OCI-LY7 (cell line): ENCODE data around the gene COL13A1. TPM values are rescaled to one million over a fixed set of nuclear protein-coding genes. Genes with fewer than 3 reads are reported as not detected.

Source experiments
- BruUV-seq: library from RNA; stranded (reverse); fragments of 400-500 nt; replicated peaks from 2 replicates; lab custom pipeline; 2021; lab: Mats Ljungman, UMichigan
- CTCF ChIA-PET: fragments of 300-600 bp; sonication (Branson Sonifier 250); formaldehyde crosslinking; loops from one replicate; lab custom pipeline; 2022; ENCODE audit warnings: antibody characterized with exemption; ENCODE audit not compliant: unreplicated experiment; lab: Charles Lee
- POLR2A ChIA-PET: fragments of 300-600 bp; sonication (Branson Sonifier 250); formaldehyde crosslinking; loops from one replicate; lab custom pipeline; 2022; ENCODE audit warnings: antibody characterized with exemption; lab: Charles Lee
- DNase-seq: peaks from one replicate; pipeline ENCODE4 v3.0.0-alpha.2; 2015; ENCODE audit warnings: low spot score
- H2AFZ ChIP-seq: fragments of 200-600 bp; sonication (generic), shearing (Covaris generic); 2 replicates; pipeline ENCODE4 v1.6.1; 2014; ENCODE audit warnings: mild to moderate bottlenecking, antibody characterized with exemption, low read length, moderate library complexity
- H3K27ac ChIP-seq: fragments of 200-600 bp; sonication (generic); 2 replicates; pipeline ENCODE4 v1.5.1; 2014; ENCODE audit warnings: mixed run types, low read depth, mild to moderate bottlenecking, moderate library complexity, low read length, inconsistent platforms; ENCODE audit not compliant: poor library complexity, severe bottlenecking
- H3K36me3 ChIP-seq: fragments of 200-600 bp; sonication (generic); 2 replicates; pipeline ENCODE4 v1.6.1; 2014; ENCODE audit warnings: mild to moderate bottlenecking, antibody characterized with exemption, low read length, moderate library complexity, mixed read lengths; ENCODE audit not compliant: insufficient read depth
- H3K4me1 ChIP-seq: fragments of 200-600 bp; sonication (generic); 2 replicates; pipeline ENCODE4 v1.5.1; 2014; ENCODE audit warnings: mild to moderate bottlenecking, low read length; ENCODE audit not compliant: insufficient read depth, poor library complexity, severe bottlenecking
- H3K4me2 ChIP-seq: fragments of 200-600 bp; sonication (generic); 2 replicates; pipeline ENCODE4 v1.6.1; 2014; ENCODE audit warnings: mild to moderate bottlenecking, low read length
- H3K4me3 ChIP-seq: fragments of 200-600 bp; sonication (generic); 2 replicates; pipeline ENCODE4 v1.5.1; 2014; ENCODE audit warnings: mild to moderate bottlenecking, low read depth, low read length; ENCODE audit not compliant: poor library complexity, severe bottlenecking
- H3K79me2 ChIP-seq: fragments of 200-600 bp; sonication (generic); 2 replicates; pipeline ENCODE4 v1.6.1; 2016; ENCODE audit warnings: low read depth, mild to moderate bottlenecking, low read length, moderate library complexity, mixed read lengths; ENCODE audit not compliant: insufficient read depth
- H3K9me2 ChIP-seq: fragments of 200-600 bp; sonication (generic); 2 replicates; pipeline ENCODE4 v1.6.1; 2016; ENCODE audit warnings: mild to moderate bottlenecking, low read length, mixed read lengths; ENCODE audit not compliant: insufficient read depth
- H3K9me3 ChIP-seq: fragments of 200-600 bp; sonication (generic); 2 replicates; pipeline ENCODE4 v1.6.1; 2014; ENCODE audit warnings: mild to moderate bottlenecking, mixed run types, low read length, mixed read lengths
- H4K20me1 ChIP-seq: fragments of 200-600 bp; sonication (generic); 2 replicates; pipeline ENCODE4 v1.6.1; 2014; ENCODE audit warnings: mild to moderate bottlenecking, antibody characterized with exemption, low read length, moderate library complexity, mixed read lengths; ENCODE audit not compliant: insufficient read depth
- CTCF ChIP-seq: fragments of 200-600 bp; sonication (generic); conservative IDR thresholded peaks from 2 replicates; pipeline ENCODE4 v1.5.1; 2014; ENCODE audit warnings: mild to moderate bottlenecking, antibody characterized with exemption, low read length, moderate library complexity, mixed read lengths
- EZH2phosphoT487 ChIP-seq: fragments of 200-600 bp; sonication (generic); IDR thresholded peaks from 2 replicates; pipeline ENCODE4 v1.6.1; 2018; ENCODE audit warnings: low read depth, borderline replicate concordance, mild to moderate bottlenecking, mixed run types, antibody characterized with exemption, low read length, moderate library complexity, mixed read lengths
- intact Hi-C: fragments of 100-400 bp; cut with micrococcal nuclease; formaldehyde crosslinking; loops from one replicate; pipeline ENCODE4 v1.10.0; 2022; ENCODE audit not compliant: unreplicated experiment
- total RNA-seq, 2 experiments: library from RNA; depleted of rRNA in 1 of 2; stranded (reverse); fragments of >200 nt in 1 of 2; shearing (Covaris generic) in 1 of 2; gene quantifications; 2 replicates each; pipeline ENCODE4 v1.2.3, GENCODE V29; 2014 to 2022

COL13A1 gene
- total RNA-seq, 2 experiments from 2014 or later = 0.06 TPM; not detected in 1

DNA sequence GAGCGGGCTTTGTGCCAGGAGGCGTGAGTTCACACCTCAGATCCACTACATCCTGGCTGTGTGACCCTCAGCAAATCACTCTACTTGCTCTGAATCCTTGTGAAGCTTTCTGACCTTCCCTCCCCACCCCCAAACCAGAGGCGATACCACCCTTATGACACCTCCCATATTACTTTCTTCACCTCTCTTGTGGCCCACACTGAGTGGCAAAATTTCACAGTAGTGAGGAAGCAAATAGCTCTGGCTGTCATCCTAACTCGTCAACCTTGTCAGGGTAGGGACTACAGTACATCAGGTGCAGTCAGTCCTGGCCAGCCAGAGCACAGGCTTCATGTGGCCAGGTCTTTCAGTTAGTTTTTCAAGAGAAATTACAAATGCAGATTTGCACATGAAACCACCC, 19.1 kb downstream of the COL13A1 start:
- POLR2A ChIA-PET = interaction anchor here (1.2 kb wide), 1 partner anchor 16 kb away, joined by 3 read pairs; no protein-coding TSS in a partner anchor

GRCh38 chr10:69825604-69826003, 23.9 kb downstream of the COL13A1 start:
- Histone ChIP-seq H3K9me3 (no peaks in the 10 kb centered on the region), H4K20me1 (no peaks in the 10 kb centered on the region), H3K4me2 (no peak overlapping the region), H3K4me1 (no peaks in the 10 kb centered on the region), H3K36me3 (no peaks in the 10 kb centered on the region), H3K79me2 (no peaks in the 10 kb centered on the region), H3K4me3 (no peak overlapping the region), H3K9me2 (no peaks in the 10 kb centered on the region), H2AFZ (no peak overlapping the region), H3K27ac (no peak overlapping the region)
- intact Hi-C loops = no loop called here
- POLR2A ChIA-PET = no interaction called here
- CTCF ChIA-PET = no interaction called here
- DNase-seq = no peak
- no peak for TF ChIP-seq EZH2phosphoT487
- BruUV-seq = no TSS peak

More for the DNA sequence above, 19.1 kb downstream of the COL13A1 start:
- Histone ChIP-seq H3K9me3 (no peaks in the 10 kb centered on the region), H3K4me1 (no peaks in the 10 kb centered on the region), H3K4me2 (no peak overlapping the region), H2AFZ (no peak overlapping the region), H3K9me2 (no peaks in the 10 kb centered on the region), H3K79me2 (no peaks in the 10 kb centered on the region), H4K20me1 (no peaks in the 10 kb centered on the region), H3K4me3 (no peak overlapping the region), H3K36me3 (no peaks in the 10 kb centered on the region), H3K27ac (no peak overlapping the region)
- CTCF ChIA-PET = interaction anchor here (1.0 kb wide), 1 partner anchor 94 kb away, joined by 3 read pairs; no protein-coding TSS in a partner anchor
- BruUV-seq = no TSS peak
- DNase-seq = no peak
- intact Hi-C loops = no loop called here
- TF ChIP-seq CTCF (no peak), EZH2phosphoT487 (no peak)

DNA sequence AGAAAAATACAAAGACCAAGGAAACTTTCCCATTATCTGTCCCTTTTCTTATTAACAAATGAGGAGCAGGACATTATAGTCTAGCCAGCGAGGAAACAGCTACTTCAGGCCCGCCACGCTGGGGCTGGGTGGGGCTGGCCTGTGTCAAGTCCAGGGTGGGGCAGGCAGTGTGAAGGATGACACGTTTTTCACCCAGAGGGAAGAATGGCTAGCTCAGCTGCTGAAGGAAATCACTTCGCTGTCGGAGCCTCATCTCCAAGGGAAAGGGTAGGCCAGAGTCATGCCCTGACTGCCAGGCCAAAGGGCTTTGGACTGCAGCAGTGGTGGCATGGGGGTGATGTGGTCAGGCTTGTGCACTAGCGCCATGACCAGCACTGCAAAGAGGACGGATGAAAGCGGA, 24.4 kb downstream of the COL13A1 start:
- H3K27ac ChIP-seq = no peak overlapping the region
- no peak overlapping the region for H3K4me2 ChIP-seq
- no peaks in the 10 kb centered on the region for H4K20me1 ChIP-seq
- CTCF ChIA-PET = no interaction called here
- intact Hi-C loops = no loop called here
- no peak for TF ChIP-seq EZH2phosphoT487
- no peak for TF ChIP-seq CTCF
- POLR2A ChIA-PET = no interaction called here
- BruUV-seq = no TSS peak
- H3K9me2 ChIP-seq = no peaks in the 10 kb centered on the region
- H3K36me3 ChIP-seq = no peaks in the 10 kb centered on the region
- H3K79me2 ChIP-seq = no peaks in the 10 kb centered on the region
- DNase-seq = no peak
- no peak overlapping the region for H2AFZ ChIP-seq
- no peaks in the 10 kb centered on the region for H3K9me3 ChIP-seq
- H3K4me3 ChIP-seq = no peak overlapping the region
- no peaks in the 10 kb centered on the region for H3K4me1 ChIP-seq
